HFF-Myc (cell line): Measurements from ENCODE around the gene PC.
"Not testable (repeated sequence)": the region's sequence is repeated elsewhere in the genome, so short reads cannot be mapped to it uniquely, and the experiment has no call there.

Experiments used
- DNase-seq: peaks from one replicate; pipeline ENCODE4 v3.0.0-alpha.2; 2011; ENCODE audit warnings: low read depth; ENCODE audit errors: extremely low read depth
- H3K4me3 ChIP-seq: replicated peaks from 2 replicates; pipeline ENCODE4 v1.5.1; 2011; ENCODE audit warnings: low read depth, mild to moderate bottlenecking, control low read depth, low read length
- CTCF ChIP-seq: IDR thresholded peaks from 2 replicates; pipeline ENCODE4 v1.5.1; 2012; ENCODE audit warnings: mild to moderate bottlenecking, low read depth, low read length, control low read depth; ENCODE audit errors: missing control alignments

The PC gene

GRCh38 chr11:66815646-66816045 lies 142.5 kb downstream of the PC start:
- no peak for DNase-seq
- no peak overlapping the region for H3K4me3 ChIP-seq
- no peak for TF ChIP-seq CTCF

- no peak for DNase-seq
- no peak overlapping the region for H3K4me3 ChIP-seq
- no peak for TF ChIP-seq CTCF
These were observed 143.5 kb downstream of the PC start for GRCh38 chr11:66814678-66815077.

GRCh38 chr11:66810576-66811185 lies 147.5 kb downstream of the PC start:
- no peak for DNase-seq
- H3K4me3 ChIP-seq, result no peak overlapping the region
- TF ChIP-seq CTCF, result no peak

- no peak for DNase-seq
- TF ChIP-seq CTCF, result no peak
- H3K4me3 ChIP-seq, result no peak overlapping the region
These were observed 148.6 kb downstream of the PC start for GRCh38 chr11:66809592-66809991.

- H3K4me3 ChIP-seq, result no peak overlapping the region
- no peak for TF ChIP-seq CTCF
- no peak for DNase-seq
These were observed 157.3 kb downstream of the PC start for GRCh38 chr11:66800720-66801428.

- not testable (repeated sequence) for DNase-seq, H3K4me3 ChIP-seq
These were observed 158.4 kb downstream of the PC start for GRCh38 chr11:66799815-66800214.
